ENCODE data around the gene SNRNP200. TPM values are rescaled to one million over a fixed set of nuclear protein-coding genes. Genes with fewer than 3 reads are reported as not detected.
A peak's percentile ranks its signal among the peaks of the same experiment; 100 is the strongest.

Gene SNRNP200
- total and polyA plus RNA-seq, 3 donors from 2014 or later, result 165 to 202 (median 181) TPM

GRCh38 chr2:96241900-96242611 lies 63.3 kb downstream of the SNRNP200 start:
- H3K4me1 ChIP-seq, result no peaks in the 10 kb centered on the region
- H3K36me3 ChIP-seq (ENCODE audit: low read depth, missing control alignments), result no peaks in the 10 kb centered on the region
- no peak overlapping the region for H3K4me3 ChIP-seq
- H3K27ac ChIP-seq, result peak overlapping the region in 1 of 2 donors; percentile 32
- TF ChIP-seq CTCF (IDR thresholded peaks at IDR 0.05), result no peak
- no peak for TF ChIP-seq POLR2A (IDR thresholded peaks at IDR 0.05)
- intact Hi-C loops (cut with DNase I; ENCODE audit: low total_unique reads), result no loop called here
- no peak for DNase-seq
- no peaks in the 10 kb centered on the region for H3K27me3 ChIP-seq
- H3K9me3 ChIP-seq, result no peaks in the 10 kb centered on the region
- 86 to 88% methylated on average over 5 of the region's 5 CpGs for WGBS, 2 donors

- intact Hi-C loops (cut with DNase I; ENCODE audit: low total_unique reads), result no loop called here
- Histone ChIP-seq H3K4me1 (no peaks in the 10 kb centered on the region), H3K9me3 (no peaks in the 10 kb centered on the region), H3K27me3 (no peaks in the 10 kb centered on the region), H3K27ac (no peak overlapping the region), H3K36me3 (ENCODE audit: low read depth, missing control alignments) (no peaks in the 10 kb centered on the region), H3K4me3 (no peak overlapping the region)
- TF ChIP-seq CTCF (IDR thresholded peaks at IDR 0.05), result no peak
- TF ChIP-seq POLR2A (IDR thresholded peaks at IDR 0.05), result no peak
- no peak for DNase-seq
- 91% methylated on average over 2 of the region's 2 CpGs; no CpG with 5 or more reads in 1 of the 2 donors for WGBS, 2 donors
Measured at GRCh38 chr2:96241227-96241626, 64.1 kb downstream of the SNRNP200 start.

GRCh38 chr2:96240341-96241038 lies 64.9 kb downstream of the SNRNP200 start:
- Histone ChIP-seq H3K4me1 (no peaks in the 10 kb centered on the region), H3K27me3 (no peaks in the 10 kb centered on the region), H3K9me3 (no peaks in the 10 kb centered on the region), H3K36me3 (ENCODE audit: low read depth, missing control alignments) (no peaks in the 10 kb centered on the region), H3K27ac (no peak overlapping the region), H3K4me3 (no peak overlapping the region)
- intact Hi-C loops (cut with DNase I; ENCODE audit: low total_unique reads), result no loop called here
- TF ChIP-seq CTCF (IDR thresholded peaks at IDR 0.05) (no peak), POLR2A (IDR thresholded peaks at IDR 0.05) (no peak)
- no peak for DNase-seq
- WGBS, 2 donors, result 88 to 95% methylated on average over 6 to 9 of the region's 9 CpGs

- Histone ChIP-seq H3K9me3 (no peaks in the 10 kb centered on the region), H3K27me3 (no peaks in the 10 kb centered on the region), H3K27ac (no peak overlapping the region), H3K36me3 (ENCODE audit: low read depth, missing control alignments) (no peaks in the 10 kb centered on the region), H3K4me3 (no peak overlapping the region), H3K4me1 (no peaks in the 10 kb centered on the region)
- no peak for DNase-seq
- TF ChIP-seq CTCF (IDR thresholded peaks at IDR 0.05), result no peak
- TF ChIP-seq POLR2A (IDR thresholded peaks at IDR 0.05), result no peak
- WGBS, 2 donors, result 83 to 88% methylated on average over 5 to 9 of the region's 9 CpGs
- intact Hi-C loops (cut with DNase I; ENCODE audit: low total_unique reads), result no loop called here
Measured at GRCh38 chr2:96239745-96240264, 65.5 kb downstream of the SNRNP200 start.
